ENCODE data around the gene MYO18B. TPM values are rescaled to one million over a fixed set of nuclear protein-coding genes. Genes with fewer than 3 reads are reported as not detected.

MYO18B gene
- total RNA-seq, 2 donors from 2014 or later, result 0.43 to 1.0 TPM

GRCh38 chr22:25780673-25781072, 38.7 kb downstream of the MYO18B start:
- Mint-ChIP-seq H3K36me3 (no peaks in the 10 kb centered on the region), H3K27me3 (peaks cover 0 to 6% of the 10 kb centered on the region in 2 donors), H3K4me3 (no peak overlapping the region), H3K4me1 (ENCODE audit: low read depth in 2 of 2) (no peaks in the 10 kb centered on the region), H3K27ac (no peak overlapping the region), H3K9me3 (no peaks in the 10 kb centered on the region)
- ATAC-seq, result no peak
- no peak for DNase-seq (ENCODE audit: low spot score)

GRCh38 chr22:25781801-25782200, 39.8 kb downstream of the MYO18B start:
- H3K27ac Mint-ChIP-seq, result no peak overlapping the region
- DNase-seq (ENCODE audit: low spot score) (no peak), ATAC-seq (no peak)
- no peaks in the 10 kb centered on the region for H3K4me1 Mint-ChIP-seq (ENCODE audit: low read depth in 2 of 2)
- no peaks in the 10 kb centered on the region for H3K9me3 Mint-ChIP-seq
- H3K36me3 Mint-ChIP-seq, result no peaks in the 10 kb centered on the region
- peaks cover 0 to 6% of the 10 kb centered on the region in 2 donors for H3K27me3 Mint-ChIP-seq
- no peak overlapping the region for H3K4me3 Mint-ChIP-seq

- Mint-ChIP-seq H3K27ac (no peak overlapping the region), H3K27me3 (peaks cover 0 to 6% of the 10 kb centered on the region in 2 donors), H3K4me1 (ENCODE audit: low read depth in 2 of 2) (no peaks in the 10 kb centered on the region), H3K9me3 (no peaks in the 10 kb centered on the region), H3K4me3 (no peak overlapping the region), H3K36me3 (no peaks in the 10 kb centered on the region)
- no peak for ATAC-seq
- DNase-seq (ENCODE audit: low spot score), result no peak
These were observed 40.8 kb downstream of the MYO18B start for GRCh38 chr22:25782831-25783230.

GRCh38 chr22:25783856-25784255, 41.9 kb downstream of the MYO18B start:
- Mint-ChIP-seq H3K9me3 (no peaks in the 10 kb centered on the region), H3K4me1 (ENCODE audit: low read depth in 2 of 2) (no peaks in the 10 kb centered on the region), H3K27me3 (peaks cover 0 to 8% of the 10 kb centered on the region in 2 donors), H3K4me3 (no peak overlapping the region), H3K27ac (no peak overlapping the region), H3K36me3 (no peaks in the 10 kb centered on the region)
- DNase-seq (ENCODE audit: low spot score) (no peak), ATAC-seq (no peak)

- ATAC-seq, result no peak
- H3K27ac Mint-ChIP-seq, result no peak overlapping the region
- H3K27me3 Mint-ChIP-seq, result peaks cover 6 to 8% of the 10 kb centered on the region in 2 donors
These were observed 44.2 kb downstream of the MYO18B start for GRCh38 chr22:25786165-25786564.

GRCh38 chr22:25791556-25791955, 49.6 kb downstream of the MYO18B start:
- no peaks in the 10 kb centered on the region for H3K4me1 Mint-ChIP-seq (ENCODE audit: low read depth in 2 of 2)
- DNase-seq (ENCODE audit: low spot score) (no peak), ATAC-seq (no peak)
- no peaks in the 10 kb centered on the region for H3K9me3 Mint-ChIP-seq
- H3K27me3 Mint-ChIP-seq, result peaks cover 6 to 10% of the 10 kb centered on the region in 2 donors
- no peak overlapping the region for H3K4me3 Mint-ChIP-seq
- no peaks in the 10 kb centered on the region for H3K36me3 Mint-ChIP-seq
- H3K27ac Mint-ChIP-seq, result no peak overlapping the region

More at GRCh38 chr22:25786165-25786564, 44.2 kb downstream of the MYO18B start:
- H3K9me3 Mint-ChIP-seq, result no peaks in the 10 kb centered on the region
- no peak overlapping the region for H3K4me3 Mint-ChIP-seq
- DNase-seq (ENCODE audit: low spot score), result no peak
- H3K36me3 Mint-ChIP-seq, result no peaks in the 10 kb centered on the region
- no peaks in the 10 kb centered on the region for H3K4me1 Mint-ChIP-seq (ENCODE audit: low read depth in 2 of 2)

- no peak for ATAC-seq
- H3K4me1 Mint-ChIP-seq (ENCODE audit: low read depth in 2 of 2), result no peaks in the 10 kb centered on the region
- H3K27ac Mint-ChIP-seq, result no peak overlapping the region
- H3K4me3 Mint-ChIP-seq, result no peak overlapping the region
- H3K36me3 Mint-ChIP-seq, result no peaks in the 10 kb centered on the region
- no peak for DNase-seq (ENCODE audit: low spot score)
- H3K9me3 Mint-ChIP-seq, result no peaks in the 10 kb centered on the region
- peaks cover 15% of the 10 kb centered on the region in 2 donors for H3K27me3 Mint-ChIP-seq
These were observed 53.5 kb downstream of the MYO18B start for GRCh38 chr22:25795478-25795877.

GRCh38 chr22:25797498-25798290, 55.7 kb downstream of the MYO18B start:
- Mint-ChIP-seq H3K27me3 (peaks cover 12 to 15% of the 10 kb centered on the region in 2 donors), H3K36me3 (no peaks in the 10 kb centered on the region), H3K27ac (no peak overlapping the region), H3K4me1 (ENCODE audit: low read depth in 2 of 2) (no peaks in the 10 kb centered on the region), H3K4me3 (no peak overlapping the region), H3K9me3 (no peaks in the 10 kb centered on the region)
- no peak for ATAC-seq
- DNase-seq (ENCODE audit: low spot score), result no peak

GRCh38 chr22:25800766-25801165, 58.8 kb downstream of the MYO18B start:
- DNase-seq (ENCODE audit: low spot score), result no peak
- ATAC-seq, result no peak
- H3K9me3 Mint-ChIP-seq, result no peaks in the 10 kb centered on the region
- H3K36me3 Mint-ChIP-seq, result no peaks in the 10 kb centered on the region
- no peak overlapping the region for H3K27ac Mint-ChIP-seq
- no peak overlapping the region for H3K4me3 Mint-ChIP-seq
- H3K27me3 Mint-ChIP-seq, result peaks cover 7 to 24% of the 10 kb centered on the region in 2 donors
- no peaks in the 10 kb centered on the region for H3K4me1 Mint-ChIP-seq (ENCODE audit: low read depth in 2 of 2)

- DNase-seq (ENCODE audit: low spot score), result no peak
- Mint-ChIP-seq H3K4me3 (no peak overlapping the region), H3K36me3 (no peaks in the 10 kb centered on the region), H3K9me3 (no peaks in the 10 kb centered on the region), H3K27ac (no peak overlapping the region), H3K27me3 (peaks cover 12 to 28% of the 10 kb centered on the region in 2 donors), H3K4me1 (ENCODE audit: low read depth in 2 of 2) (no peaks in the 10 kb centered on the region)
- ATAC-seq, result no peak
These were observed 60.0 kb downstream of the MYO18B start for GRCh38 chr22:25802018-25802417.

- no peak for DNase-seq (ENCODE audit: low spot score)
- no peak overlapping the region for H3K27ac Mint-ChIP-seq
- no peaks in the 10 kb centered on the region for H3K4me1 Mint-ChIP-seq (ENCODE audit: low read depth in 2 of 2)
- no peaks in the 10 kb centered on the region for H3K36me3 Mint-ChIP-seq
- no peak overlapping the region for H3K4me3 Mint-ChIP-seq
- no peak for ATAC-seq
- H3K27me3 Mint-ChIP-seq, result peaks cover 8 to 21% of the 10 kb centered on the region in 2 donors
- no peaks in the 10 kb centered on the region for H3K9me3 Mint-ChIP-seq
These were observed 62.7 kb downstream of the MYO18B start for GRCh38 chr22:25804676-25805075.

- H3K27me3 Mint-ChIP-seq, result peaks cover 7 to 22% of the 10 kb centered on the region in 2 donors
- H3K36me3 Mint-ChIP-seq, result no peaks in the 10 kb centered on the region
- H3K4me3 Mint-ChIP-seq, result no peak overlapping the region
- H3K4me1 Mint-ChIP-seq (ENCODE audit: low read depth in 2 of 2), result no peaks in the 10 kb centered on the region
- H3K27ac Mint-ChIP-seq, result no peak overlapping the region
- no peaks in the 10 kb centered on the region for H3K9me3 Mint-ChIP-seq
- DNase-seq (ENCODE audit: low spot score) (no peak), ATAC-seq (no peak)
These were observed 64.6 kb downstream of the MYO18B start for GRCh38 chr22:25806579-25806978.

GRCh38 chr22:25814685-25815084, 72.7 kb downstream of the MYO18B start:
- H3K36me3 Mint-ChIP-seq, result peaks cover under 1% of the 10 kb centered on the region
- DNase-seq (ENCODE audit: low spot score) (no peak), ATAC-seq (no peak)
- no peak overlapping the region for H3K4me3 Mint-ChIP-seq
- H3K27ac Mint-ChIP-seq, result no peak overlapping the region
- H3K9me3 Mint-ChIP-seq, result no peaks in the 10 kb centered on the region
- H3K4me1 Mint-ChIP-seq (ENCODE audit: low read depth in 2 of 2), result no peaks in the 10 kb centered on the region
- H3K27me3 Mint-ChIP-seq, result peaks cover 24 to 31% of the 10 kb centered on the region in 2 donors

- Mint-ChIP-seq H3K4me3 (no peak overlapping the region), H3K27ac (no peak overlapping the region), H3K27me3 (peaks cover 25 to 37% of the 10 kb centered on the region in 2 donors), H3K36me3 (peaks cover 5% of the 10 kb centered on the region), H3K4me1 (ENCODE audit: low read depth in 2 of 2) (no peaks in the 10 kb centered on the region), H3K9me3 (peaks cover 4% of the 10 kb centered on the region)
- no peak for ATAC-seq
- DNase-seq (ENCODE audit: low spot score), result no peak
These were observed 73.6 kb downstream of the MYO18B start for GRCh38 chr22:25815561-25815960.
